Mesothelial cell of epicardium (in vitro differentiated cells): ENCODE results near the gene RAB13. TPM values are rescaled to one million over a fixed set of nuclear protein-coding genes. Genes with fewer than 3 reads are reported as not detected.

Experiments
- DNase-seq, 2 experiments: peaks; one replicate each; pipeline ENCODE4 v3.0.0; 2021; ENCODE audit warnings: low spot score in 2 of 2; ENCODE audit not compliant: unreplicated experiment in 2 of 2
- H3K27ac Mint-ChIP-seq: 2 replicates; pipeline ENCODE4 v1.8.0; 2021; ENCODE audit warnings: mixed read lengths
- H3K27me3 Mint-ChIP-seq: 2 replicates; pipeline ENCODE4 v1.8.0; 2021; ENCODE audit warnings: low read depth, mixed read lengths
- H3K36me3 Mint-ChIP-seq: 2 replicates; pipeline ENCODE4 v1.8.0; 2021; ENCODE audit warnings: mixed read lengths
- H3K4me1 Mint-ChIP-seq: 2 replicates; pipeline ENCODE4 v1.8.0; 2021; ENCODE audit warnings: mixed read lengths
- H3K4me3 Mint-ChIP-seq: 2 replicates; pipeline ENCODE4 v1.8.0; 2021; ENCODE audit warnings: mild to moderate bottlenecking, moderate library complexity, mixed read lengths
- H3K9me3 Mint-ChIP-seq: 2 replicates; pipeline ENCODE4 v1.8.0; 2021; ENCODE audit warnings: mixed read lengths
- CTCF ChIP-seq: fragments of 200-600 bp; sonication (generic); IDR thresholded peaks from one replicate; pipeline ENCODE4 v1.5.0; 2021; ENCODE audit warnings: antibody characterized with exemption; ENCODE audit not compliant: unreplicated experiment
- total RNA-seq: library from RNA; stranded (reverse); gene quantifications from 3 replicates; pipeline ENCODE4 v1.2.1, GENCODE V29; 2021

RAB13 gene
- total RNA-seq, 1 donor from 2014 or later: 92.0 TPM

- H3K27me3 Mint-ChIP-seq: no peaks in the 10 kb centered on the region
- TF ChIP-seq CTCF: no peak
- peak overlapping the region; percentile 99 for H3K27ac Mint-ChIP-seq
- peaks cover 25% of the 10 kb centered on the region for H3K4me1 Mint-ChIP-seq
- H3K36me3 Mint-ChIP-seq: peaks cover 27% of the 10 kb centered on the region
- no peaks in the 10 kb centered on the region for H3K9me3 Mint-ChIP-seq
- no peak for DNase-seq
- H3K4me3 Mint-ChIP-seq: peak overlapping the region; percentile 98
These were observed 5.7 kb upstream of the RAB13 start for GRCh38 chr1:153991806-153992205.

GRCh38 chr1:153991151-153991630 is 5.1 kb upstream of the RAB13 start:
- DNase-seq: no peak
- no peaks in the 10 kb centered on the region for H3K27me3 Mint-ChIP-seq
- no peak for TF ChIP-seq CTCF
- peaks cover 27% of the 10 kb centered on the region for H3K36me3 Mint-ChIP-seq
- H3K9me3 Mint-ChIP-seq: no peaks in the 10 kb centered on the region
- H3K4me3 Mint-ChIP-seq: peak overlapping the region; percentile 98
- peaks cover 30% of the 10 kb centered on the region for H3K4me1 Mint-ChIP-seq
- peak overlapping the region; percentile 99 for H3K27ac Mint-ChIP-seq

- Mint-ChIP-seq H3K27me3 (no peaks in the 10 kb centered on the region), H3K4me1 (peaks cover 33% of the 10 kb centered on the region), H3K36me3 (peaks cover 25% of the 10 kb centered on the region), H3K9me3 (no peaks in the 10 kb centered on the region), H3K4me3 (peak within 1 kb of the TSS; percentile 98), H3K27ac (peak within 1 kb of the TSS; percentile 99)
- TF ChIP-seq CTCF: no peak
- peak; percentile 70 to 81 for DNase-seq
These were observed 4.5 kb upstream of the RAB13 start, which contains the start of gene RPS27 for GRCh38 chr1:153990468-153991150. TSS of gene RPS27 (plus strand) at chr1:153990762. CDS start at chr1:153990797, 35 bp downstream.

- H3K9me3 Mint-ChIP-seq: no peaks in the 10 kb centered on the region
- H3K36me3 Mint-ChIP-seq: peaks cover 19% of the 10 kb centered on the region
- peaks cover 44% of the 10 kb centered on the region for H3K4me1 Mint-ChIP-seq
- TF ChIP-seq CTCF: no peak
- H3K4me3 Mint-ChIP-seq: no peak overlapping the region
- H3K27me3 Mint-ChIP-seq: no peaks in the 10 kb centered on the region
- H3K27ac Mint-ChIP-seq: no peak overlapping the region
- no peak for DNase-seq
These were observed 1.5 kb upstream of the RAB13 start for GRCh38 chr1:153987621-153988020.

GRCh38 chr1:153985341-153985912 is 712 bp downstream of the RAB13 start:
- peaks cover 8% of the 10 kb centered on the region for H3K36me3 Mint-ChIP-seq
- H3K27ac Mint-ChIP-seq: peak overlapping the region; percentile 95
- no peaks in the 10 kb centered on the region for H3K27me3 Mint-ChIP-seq
- H3K4me3 Mint-ChIP-seq: peak overlapping the region; percentile 95
- TF ChIP-seq CTCF: no peak
- DNase-seq: peak in 1 of 2 experiments; percentile 41
- H3K9me3 Mint-ChIP-seq: no peaks in the 10 kb centered on the region
- H3K4me1 Mint-ChIP-seq: peaks cover 26% of the 10 kb centered on the region
